Fibroblast of lung (primary cell): Measurements from ENCODE around the gene VN1R4. TPM values are rescaled to one million over a fixed set of nuclear protein-coding genes. Genes with fewer than 3 reads are reported as not detected.
"Not testable (repeated sequence)": the region's sequence is repeated elsewhere in the genome, so short reads cannot be mapped to it uniquely, and the experiment has no call there.

Source experiments
- DNase-seq, 2 donors: peaks; one replicate each; pipeline versions ENCODE4 v3.0.0 to v3.0.0-alpha.2; 2010; ENCODE audit warnings: low read depth in 2 of 2
- H2AFZ ChIP-seq: 2 replicates; pipeline ENCODE4 v1.5.1; 2012; ENCODE audit warnings: low read length, control low read depth, inconsistent platforms
- H3K27ac ChIP-seq: 2 replicates; pipeline ENCODE4 v1.5.1; 2011; ENCODE audit warnings: low read length, control low read depth; ENCODE audit not compliant: insufficient read depth
- H3K27me3 ChIP-seq: 2 replicates; pipeline ENCODE4 v1.5.1; 2011; ENCODE audit warnings: mild to moderate bottlenecking, low read length; ENCODE audit not compliant: control insufficient read depth, insufficient read depth
- H3K36me3 ChIP-seq: 2 replicates; pipeline ENCODE4 v1.5.1; 2011; ENCODE audit warnings: low read length; ENCODE audit not compliant: control insufficient read depth, insufficient read depth
- H3K4me1 ChIP-seq: 2 replicates; pipeline ENCODE4 v1.5.1; 2011; ENCODE audit warnings: low read length; ENCODE audit not compliant: control insufficient read depth, insufficient read depth; ENCODE audit errors: extremely low read depth
- H3K4me2 ChIP-seq: 2 replicates; pipeline ENCODE4 v1.5.1; 2011; ENCODE audit warnings: low read length, control low read depth; ENCODE audit not compliant: insufficient read depth; ENCODE audit errors: extremely low read depth
- H3K4me3 ChIP-seq, 4 experiments: fragments of 200-600 bp in 1 of 4; sonication (generic) in 1 of 4; replicated peaks in 1 of 4; 2 replicates each; pipeline ENCODE4 v1.5.1; 2011 to 2016; ENCODE audit warnings: low read length in 4 of 4, low read depth in 3 of 4, mild to moderate bottlenecking in 3 of 4, control low read depth in 2 of 4, inconsistent platforms in 1 of 4, mixed read lengths in 1 of 4; ENCODE audit not compliant: insufficient read depth in 1 of 4; ENCODE audit errors: control extremely low read depth in 1 of 4
- H3K79me2 ChIP-seq: 2 replicates; pipeline ENCODE4 v1.5.1; 2012; ENCODE audit warnings: mild to moderate bottlenecking, low read length, inconsistent platforms; ENCODE audit not compliant: control insufficient read depth, insufficient read depth
- H3K9ac ChIP-seq: 2 replicates; pipeline ENCODE4 v1.5.1; 2011; ENCODE audit warnings: mild to moderate bottlenecking, low read length, control low read depth; ENCODE audit not compliant: insufficient read depth
- H3K9me3 ChIP-seq: 2 replicates; pipeline ENCODE4 v1.5.1; 2012; ENCODE audit warnings: low read depth, low read length; ENCODE audit not compliant: control insufficient read depth, insufficient read depth
- H4K20me1 ChIP-seq: 2 replicates; pipeline ENCODE4 v1.5.1; 2011; ENCODE audit warnings: low read length; ENCODE audit not compliant: control insufficient read depth, insufficient read depth; ENCODE audit errors: extremely low read depth
- EZH2 ChIP-seq: IDR thresholded peaks from 2 replicates; pipeline ENCODE4 v1.5.1; 2012; ENCODE audit warnings: low read length, control low read depth, mild to moderate bottlenecking; ENCODE audit errors: missing control alignments
- polyA plus RNA-seq, 2 donors: library from polyadenylated mRNA; depleted of rRNA in 1 of 2; stranded (reverse) in 1 of 2; unstranded in 1 of 2; fragments of >200 nt; gene quantifications; 2 replicates each; pipeline ENCODE4 v1.2.1, GENCODE V29; 2011 to 2012; ENCODE audit warnings: missing spikeins in 1 of 2
- total RNA-seq: library from RNA; depleted of rRNA; stranded (reverse); fragments of >200 nt; gene quantifications from 2 replicates; pipeline ENCODE4 v1.2.1, GENCODE V29; 2014
- TF ChIP-seq, protein P1 (sequence below), 2 donors: IDR thresholded peaks in 1 of 2; conservative IDR thresholded peaks in 1 of 2; 1 replicate in 1 of 2; 2 replicates in 1 of 2; pipeline ENCODE4 v1.5.1; 2011 to 2012; ENCODE audit warnings: low read length in 2 of 2, control low read depth in 1 of 2, inconsistent platforms in 1 of 2, low read depth in 1 of 2, mild to moderate bottlenecking in 1 of 2

Gene VN1R4
- total and polyA plus RNA-seq, 2 donors (not counting 1 experiment from before 2014, with no cell fraction given), result not detected

DNA sequence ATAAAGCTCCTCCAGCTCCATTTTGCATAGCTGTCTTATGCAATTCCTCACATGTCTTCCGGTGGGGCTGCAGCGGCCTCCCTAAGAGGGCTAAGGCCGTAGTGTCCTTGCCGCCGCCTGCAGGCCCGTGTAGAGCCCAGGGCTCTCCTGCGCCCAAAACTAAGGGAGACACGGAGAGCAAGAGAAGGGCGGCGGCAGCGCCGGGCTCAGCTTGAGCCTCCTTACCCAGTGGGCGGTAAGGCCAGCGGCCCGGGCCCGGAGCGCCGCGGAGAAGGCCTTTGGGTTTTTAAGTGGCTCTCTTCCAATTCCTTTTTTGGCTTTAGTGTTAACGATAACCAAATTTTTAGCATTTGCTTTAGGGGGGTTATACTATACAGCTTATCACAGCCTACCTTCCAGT, 42.9 kb downstream of the VN1R4 start:
- H3K4me3 ChIP-seq, result no peak overlapping the region
- H4K20me1 ChIP-seq, result no peaks in the 10 kb centered on the region
- H3K4me2 ChIP-seq, result no peak overlapping the region
- H2AFZ ChIP-seq, result no peak overlapping the region
- TF ChIP-seq, protein P1, sequence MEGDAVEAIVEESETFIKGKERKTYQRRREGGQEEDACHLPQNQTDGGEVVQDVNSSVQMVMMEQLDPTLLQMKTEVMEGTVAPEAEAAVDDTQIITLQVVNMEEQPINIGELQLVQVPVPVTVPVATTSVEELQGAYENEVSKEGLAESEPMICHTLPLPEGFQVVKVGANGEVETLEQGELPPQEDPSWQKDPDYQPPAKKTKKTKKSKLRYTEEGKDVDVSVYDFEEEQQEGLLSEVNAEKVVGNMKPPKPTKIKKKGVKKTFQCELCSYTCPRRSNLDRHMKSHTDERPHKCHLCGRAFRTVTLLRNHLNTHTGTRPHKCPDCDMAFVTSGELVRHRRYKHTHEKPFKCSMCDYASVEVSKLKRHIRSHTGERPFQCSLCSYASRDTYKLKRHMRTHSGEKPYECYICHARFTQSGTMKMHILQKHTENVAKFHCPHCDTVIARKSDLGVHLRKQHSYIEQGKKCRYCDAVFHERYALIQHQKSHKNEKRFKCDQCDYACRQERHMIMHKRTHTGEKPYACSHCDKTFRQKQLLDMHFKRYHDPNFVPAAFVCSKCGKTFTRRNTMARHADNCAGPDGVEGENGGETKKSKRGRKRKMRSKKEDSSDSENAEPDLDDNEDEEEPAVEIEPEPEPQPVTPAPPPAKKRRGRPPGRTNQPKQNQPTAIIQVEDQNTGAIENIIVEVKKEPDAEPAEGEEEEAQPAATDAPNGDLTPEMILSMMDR (conservative IDR thresholded peaks at IDR 0.05 in 1 of 2, IDR thresholded peaks at IDR 0.05 in 1 of 2; ENCODE audit: low read depth in 1 of 2, low read length in 2 of 2), result no peak
- TF ChIP-seq EZH2, result no peak
- no peak overlapping the region for H3K9ac ChIP-seq
- no peaks in the 10 kb centered on the region for H3K4me1 ChIP-seq
- H3K9me3 ChIP-seq, result no peaks in the 10 kb centered on the region
- H3K27ac ChIP-seq, result no peak overlapping the region
- H3K79me2 ChIP-seq, result no peaks in the 10 kb centered on the region
- DNase-seq, result no peak
- H3K36me3 ChIP-seq, result no peaks in the 10 kb centered on the region
- H3K27me3 ChIP-seq, result no peaks in the 10 kb centered on the region

DNA sequence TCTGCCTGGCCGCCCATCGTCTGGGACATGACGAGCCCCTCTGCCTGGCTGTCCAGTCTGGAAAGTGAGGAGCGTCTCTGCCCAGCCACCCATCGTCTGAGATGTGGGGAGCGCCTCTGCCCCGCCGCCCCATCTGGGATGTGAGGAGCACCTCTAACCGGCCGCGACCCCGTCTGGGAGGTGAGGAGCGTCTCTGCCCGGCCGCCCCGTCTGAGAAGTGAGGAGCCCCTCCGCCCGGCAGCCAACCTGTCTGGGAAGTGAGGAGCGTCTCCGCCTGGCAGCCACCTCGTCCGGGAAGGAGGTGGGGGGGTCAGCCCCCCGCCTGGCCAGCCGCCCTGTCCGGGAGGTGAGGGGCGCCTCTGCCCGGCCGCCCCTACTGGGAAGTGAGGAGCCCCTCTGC, 44.8 kb downstream of the VN1R4 start:
- not testable (repeated sequence) for H3K27me3 ChIP-seq, DNase-seq, H3K9me3 ChIP-seq, H3K27ac ChIP-seq, H3K4me3 ChIP-seq, H3K36me3 ChIP-seq, H3K9ac ChIP-seq, H3K4me2 ChIP-seq, H3K4me1 ChIP-seq, H3K79me2 ChIP-seq, H2AFZ ChIP-seq, H4K20me1 ChIP-seq

Other genes with a start within 250 kb of the VN1R4 start
- not detected in 2 replicates for gene ERVV-2, start 223.0 kb downstream of the VN1R4 start, total RNA-seq
- 0.10 TPM in 1 of 2 replicates, not detected in the other for gene ERVV-2, start 223.0 kb downstream of the VN1R4 start, polyA plus RNA-seq
- gene ZNF160, start 164.3 kb downstream of the VN1R4 start, total RNA-seq, result 22.6 and 28.9 TPM in 2 replicates
- 13.1 and 21.0 TPM in 2 replicates for gene ZNF160, start 164.3 kb downstream of the VN1R4 start, polyA plus RNA-seq
- 11.8 and 15.7 TPM in 2 replicates for gene ZNF415, start 134.8 kb downstream of the VN1R4 start, total RNA-seq
- 7.2 and 9.9 TPM in 2 replicates for gene ZNF415, start 134.8 kb downstream of the VN1R4 start, polyA plus RNA-seq
- gene ZNF347, start 108.7 kb downstream of the VN1R4 start, total RNA-seq, result 8.5 and 10.6 TPM in 2 replicates
- 5.6 and 5.7 TPM in 2 replicates for gene ZNF347, start 108.7 kb downstream of the VN1R4 start, polyA plus RNA-seq
- gene ZNF665, start 74.4 kb downstream of the VN1R4 start, total RNA-seq, result 5.4 and 6.3 TPM in 2 replicates
- gene ZNF665, start 74.4 kb downstream of the VN1R4 start, polyA plus RNA-seq, result 2.4 and 3.1 TPM in 2 replicates
- 15.7 and 25.3 TPM in 2 replicates for gene ZNF677, start 12.8 kb downstream of the VN1R4 start, total RNA-seq
- gene ZNF677, start 12.8 kb downstream of the VN1R4 start, polyA plus RNA-seq, result 21.9 and 26.0 TPM in 2 replicates
- under 0.01 and 0.17 TPM in 2 replicates for gene VN1R2, start 9.4 kb downstream of the VN1R4 start, total RNA-seq
- not detected in 2 replicates for gene VN1R2, start 9.4 kb downstream of the VN1R4 start, polyA plus RNA-seq
- 9.7 and 9.8 TPM in 2 replicates for gene ZNF845, start 66.0 kb upstream of the VN1R4 start, total RNA-seq
- 3.1 and 4.2 TPM in 2 replicates for gene ZNF845, start 66.0 kb upstream of the VN1R4 start, polyA plus RNA-seq
- 6.8 and 7.4 TPM in 2 replicates for gene ZNF525, start 98.0 kb upstream of the VN1R4 start, total RNA-seq
- gene ZNF525, start 98.0 kb upstream of the VN1R4 start, polyA plus RNA-seq, result 1.8 and 4.8 TPM in 2 replicates
- 13.1 and 14.7 TPM in 2 replicates for gene ZNF765, start 127.4 kb upstream of the VN1R4 start, total RNA-seq
- 3.7 and 5.3 TPM in 2 replicates for gene ZNF765, start 127.4 kb upstream of the VN1R4 start, polyA plus RNA-seq
- gene ZNF761, start 164.3 kb upstream of the VN1R4 start, total RNA-seq, result 9.2 and 10.7 TPM in 2 replicates
- 7.6 and 11.5 TPM in 2 replicates for gene ZNF761, start 164.3 kb upstream of the VN1R4 start, polyA plus RNA-seq
- gene ZNF813, start 200.0 kb upstream of the VN1R4 start, total RNA-seq, result 3.6 and 3.9 TPM in 2 replicates
- gene ZNF813, start 200.0 kb upstream of the VN1R4 start, polyA plus RNA-seq, result 1.4 and 1.8 TPM in 2 replicates